Suppressor macrophage treated with lipopolysaccharide for 4 hours (primary cell): ENCODE results near the gene COMT.
A peak's percentile ranks its signal among the peaks of the same experiment; 100 is the strongest.

ENCODE experiments used
- DNase-seq: peaks from one replicate; pipeline ENCODE4 v3.0.0-alpha.2; 2020

The COMT gene

GRCh38 chr22:19958083-19959042, 16.8 kb downstream of the COMT start:
- DNase-seq: no peak

- no peak for DNase-seq
Measured at GRCh38 chr22:19959043-19959586, 17.5 kb downstream of the COMT start.

GRCh38 chr22:19959587-19960490, 18.3 kb downstream of the COMT start:
- DNase-seq: no peak

- no peak for DNase-seq
Measured at GRCh38 chr22:19960491-19961200, 19.1 kb downstream of the COMT start.

GRCh38 chr22:19961201-19961580, 19.6 kb downstream of the COMT start:
- DNase-seq: peak; percentile 40

- DNase-seq: no peak
Measured at GRCh38 chr22:19961868-19962245, 20.3 kb downstream of the COMT start.

- DNase-seq: peak; percentile 69
Measured at GRCh38 chr22:19962246-19962908, 20.8 kb downstream of the COMT start.

GRCh38 chr22:19962909-19963806, 21.6 kb downstream of the COMT start:
- DNase-seq: no peak

GRCh38 chr22:19963863-19964642, 22.5 kb downstream of the COMT start:
- DNase-seq: no peak

GRCh38 chr22:19964701-19965386, 23.3 kb downstream of the COMT start:
- no peak for DNase-seq

GRCh38 chr22:19965771-19966709, 24.5 kb downstream of the COMT start:
- no peak for DNase-seq

GRCh38 chr22:19966908-19967750, 25.6 kb downstream of the COMT start:
- DNase-seq: no peak

GRCh38 chr22:19967850-19968449, 26.4 kb downstream of the COMT start:
- DNase-seq: no peak

GRCh38 chr22:19968450-19968891, 26.9 kb downstream of the COMT start:
- DNase-seq: no peak

GRCh38 chr22:19969141-19969928, 27.8 kb downstream of the COMT start:
- no peak for DNase-seq

GRCh38 chr22:19970031-19970478, 28.5 kb downstream of the COMT start:
- DNase-seq: no peak
